ENCODE results near the gene UBAC2.

Gene UBAC2

DNA sequence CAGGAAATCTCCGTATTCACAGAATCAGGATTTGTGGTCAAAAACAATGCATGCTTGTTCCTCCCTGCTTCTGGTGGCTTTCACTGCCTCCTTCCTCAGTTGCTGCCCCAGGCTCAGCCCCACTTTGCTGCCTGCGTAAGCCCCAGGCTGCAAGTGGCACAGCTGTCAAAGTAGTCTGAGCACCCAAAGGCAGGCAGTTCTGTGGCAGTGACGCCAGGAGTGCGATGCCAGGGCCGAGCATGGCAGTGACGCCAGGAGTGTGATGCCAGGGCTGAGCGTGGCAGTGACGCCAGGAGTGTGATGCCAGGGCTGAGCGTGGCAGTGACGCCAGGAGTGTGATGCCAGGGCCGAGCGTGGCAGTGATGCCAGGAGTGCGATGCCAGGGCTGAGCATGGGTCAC, 183.8 kb downstream of the UBAC2 start:
- ATAC-seq: no peak

DNA sequence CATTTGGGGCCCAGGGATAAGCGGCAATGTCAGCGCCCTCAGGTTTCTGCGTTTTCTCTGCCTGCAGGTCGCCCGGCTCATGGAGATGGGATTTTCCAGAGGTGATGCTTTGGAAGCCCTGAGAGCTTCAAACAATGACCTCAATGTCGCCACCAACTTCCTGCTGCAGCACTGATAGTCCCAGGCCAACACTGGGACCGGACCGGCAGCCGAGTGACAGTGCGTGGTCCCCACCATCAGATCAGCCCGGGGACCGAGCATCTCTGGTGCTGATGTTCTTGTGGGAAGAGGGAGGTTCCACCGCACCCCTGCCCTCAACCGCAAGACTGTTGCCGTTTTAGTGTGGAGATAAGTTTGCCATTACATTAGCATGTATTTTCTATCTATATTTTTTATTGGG, 184.5 kb downstream of the UBAC2 start:
- no peak for ATAC-seq
- TF ChIP-seq ZFP3 (CRISPR knock-in tag; IDR thresholded peaks at IDR 0.05): no peak
- TF ChIP-seq ZNF565 (CRISPR knock-in tag; conservative IDR thresholded peaks at IDR 0.05; ENCODE audit: low read depth): no peak
- no peak for TF ChIP-seq ESRRG (CRISPR knock-in tag; IDR thresholded peaks at IDR 0.05)
- no peak for TF ChIP-seq TOX (CRISPR knock-in tag; IDR thresholded peaks at IDR 0.05; ENCODE audit: borderline replicate concordance)
- TF ChIP-seq ZNF8 (CRISPR knock-in tag; IDR thresholded peaks at IDR 0.05): no peak
- TF ChIP-seq RARB (CRISPR knock-in tag; IDR thresholded peaks at IDR 0.05): no peak
- TF ChIP-seq PPARA (CRISPR knock-in tag; IDR thresholded peaks at IDR 0.05; ENCODE audit: borderline replicate concordance): no peak
- TF ChIP-seq CSDC2 (CRISPR knock-in tag; IDR thresholded peaks at IDR 0.05): no peak
- TF ChIP-seq OSR1 (CRISPR knock-in tag; IDR thresholded peaks at IDR 0.05): no peak
- no peak for TF ChIP-seq SNAI2 (CRISPR knock-in tag; IDR thresholded peaks at IDR 0.05)
- no peak for TF ChIP-seq GLIS3 (CRISPR knock-in tag; IDR thresholded peaks at IDR 0.05)
- no peak for TF ChIP-seq ZFP30 (CRISPR knock-in tag; IDR thresholded peaks at IDR 0.05)
- no peak for TF ChIP-seq TCF4 (CRISPR knock-in tag; IDR thresholded peaks at IDR 0.05; ENCODE audit: borderline replicate concordance)
- TF ChIP-seq, protein P1, sequence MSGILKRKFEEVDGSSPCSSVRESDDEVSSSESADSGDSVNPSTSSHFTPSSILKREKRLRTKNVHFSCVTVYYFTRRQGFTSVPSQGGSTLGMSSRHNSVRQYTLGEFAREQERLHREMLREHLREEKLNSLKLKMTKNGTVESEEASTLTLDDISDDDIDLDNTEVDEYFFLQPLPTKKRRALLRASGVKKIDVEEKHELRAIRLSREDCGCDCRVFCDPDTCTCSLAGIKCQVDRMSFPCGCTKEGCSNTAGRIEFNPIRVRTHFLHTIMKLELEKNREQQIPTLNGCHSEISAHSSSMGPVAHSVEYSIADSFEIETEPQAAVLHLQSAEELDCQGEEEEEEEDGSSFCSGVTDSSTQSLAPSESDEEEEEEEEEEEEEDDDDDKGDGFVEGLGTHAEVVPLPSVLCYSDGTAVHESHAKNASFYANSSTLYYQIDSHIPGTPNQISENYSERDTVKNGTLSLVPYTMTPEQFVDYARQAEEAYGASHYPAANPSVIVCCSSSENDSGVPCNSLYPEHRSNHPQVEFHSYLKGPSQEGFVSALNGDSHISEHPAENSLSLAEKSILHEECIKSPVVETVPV (CRISPR knock-in tag; IDR thresholded peaks at IDR 0.05): no peak

More for the DNA sequence above, 183.8 kb downstream of the UBAC2 start:
- no peak for TF ChIP-seq GLIS3 (CRISPR knock-in tag; IDR thresholded peaks at IDR 0.05)
- TF ChIP-seq ARNTL (CRISPR knock-in tag; IDR thresholded peaks at IDR 0.05; ENCODE audit: borderline replicate concordance, low read depth): no peak
- TF ChIP-seq, protein P1 (CRISPR knock-in tag; IDR thresholded peaks at IDR 0.05): no peak
- no peak for TF ChIP-seq TCF4 (CRISPR knock-in tag; IDR thresholded peaks at IDR 0.05; ENCODE audit: borderline replicate concordance)
- TF ChIP-seq, protein P2, sequence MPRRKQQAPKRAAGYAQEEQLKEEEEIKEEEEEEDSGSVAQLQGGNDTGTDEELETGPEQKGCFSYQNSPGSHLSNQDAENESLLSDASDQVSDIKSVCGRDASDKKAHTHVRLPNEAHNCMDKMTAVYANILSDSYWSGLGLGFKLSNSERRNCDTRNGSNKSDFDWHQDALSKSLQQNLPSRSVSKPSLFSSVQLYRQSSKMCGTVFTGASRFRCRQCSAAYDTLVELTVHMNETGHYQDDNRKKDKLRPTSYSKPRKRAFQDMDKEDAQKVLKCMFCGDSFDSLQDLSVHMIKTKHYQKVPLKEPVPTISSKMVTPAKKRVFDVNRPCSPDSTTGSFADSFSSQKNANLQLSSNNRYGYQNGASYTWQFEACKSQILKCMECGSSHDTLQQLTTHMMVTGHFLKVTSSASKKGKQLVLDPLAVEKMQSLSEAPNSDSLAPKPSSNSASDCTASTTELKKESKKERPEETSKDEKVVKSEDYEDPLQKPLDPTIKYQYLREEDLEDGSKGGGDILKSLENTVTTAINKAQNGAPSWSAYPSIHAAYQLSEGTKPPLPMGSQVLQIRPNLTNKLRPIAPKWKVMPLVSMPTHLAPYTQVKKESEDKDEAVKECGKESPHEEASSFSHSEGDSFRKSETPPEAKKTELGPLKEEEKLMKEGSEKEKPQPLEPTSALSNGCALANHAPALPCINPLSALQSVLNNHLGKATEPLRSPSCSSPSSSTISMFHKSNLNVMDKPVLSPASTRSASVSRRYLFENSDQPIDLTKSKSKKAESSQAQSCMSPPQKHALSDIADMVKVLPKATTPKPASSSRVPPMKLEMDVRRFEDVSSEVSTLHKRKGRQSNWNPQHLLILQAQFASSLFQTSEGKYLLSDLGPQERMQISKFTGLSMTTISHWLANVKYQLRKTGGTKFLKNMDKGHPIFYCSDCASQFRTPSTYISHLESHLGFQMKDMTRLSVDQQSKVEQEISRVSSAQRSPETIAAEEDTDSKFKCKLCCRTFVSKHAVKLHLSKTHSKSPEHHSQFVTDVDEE (CRISPR knock-in tag; IDR thresholded peaks at IDR 0.05): no peak

DNA sequence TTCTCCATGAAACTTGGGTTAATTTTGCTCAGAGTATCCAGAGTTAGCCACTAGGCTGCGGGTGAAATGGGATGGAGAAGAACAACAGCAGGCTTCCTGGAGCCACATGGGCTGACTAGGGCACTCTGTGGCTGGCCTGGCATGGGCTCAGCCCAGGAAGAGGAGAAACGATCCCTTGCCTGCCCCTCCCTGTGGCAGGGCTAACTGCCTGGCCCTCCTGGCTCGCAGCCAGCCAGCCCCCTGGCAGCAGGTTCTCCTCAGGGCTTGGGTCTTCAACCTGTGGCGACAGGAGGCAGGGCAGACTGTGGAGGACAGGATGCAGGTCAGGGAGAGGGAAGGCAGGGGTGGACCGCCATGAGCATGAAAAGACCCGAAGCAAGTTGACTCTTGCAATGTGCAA, 185.3 kb downstream of the UBAC2 start:
- no peak for ATAC-seq
- TF ChIP-seq OSR1 (CRISPR knock-in tag; IDR thresholded peaks at IDR 0.05) (no peak), TOX (CRISPR knock-in tag; IDR thresholded peaks at IDR 0.05; ENCODE audit: borderline replicate concordance) (no peak), RARB (CRISPR knock-in tag; IDR thresholded peaks at IDR 0.05) (no peak), ZNF70 (CRISPR knock-in tag; IDR thresholded peaks at IDR 0.05) (no peak), GLIS3 (CRISPR knock-in tag; IDR thresholded peaks at IDR 0.05) (no peak), ZNF565 (CRISPR knock-in tag; conservative IDR thresholded peaks at IDR 0.05; ENCODE audit: low read depth) (no peak), CSDC2 (CRISPR knock-in tag; IDR thresholded peaks at IDR 0.05) (no peak), ZFP30 (CRISPR knock-in tag; IDR thresholded peaks at IDR 0.05) (no peak), BACH2 (CRISPR knock-in tag; IDR thresholded peaks at IDR 0.05; ENCODE audit: borderline replicate concordance) (no peak), ISL1 (CRISPR knock-in tag; IDR thresholded peaks at IDR 0.05) (no peak), ZC3H10 (CRISPR knock-in tag; IDR thresholded peaks at IDR 0.05) (no peak), ARNTL (CRISPR knock-in tag; IDR thresholded peaks at IDR 0.05; ENCODE audit: borderline replicate concordance, low read depth) (no peak), PPARA (CRISPR knock-in tag; IDR thresholded peaks at IDR 0.05; ENCODE audit: borderline replicate concordance) (no peak)
- TF ChIP-seq, protein P3, sequence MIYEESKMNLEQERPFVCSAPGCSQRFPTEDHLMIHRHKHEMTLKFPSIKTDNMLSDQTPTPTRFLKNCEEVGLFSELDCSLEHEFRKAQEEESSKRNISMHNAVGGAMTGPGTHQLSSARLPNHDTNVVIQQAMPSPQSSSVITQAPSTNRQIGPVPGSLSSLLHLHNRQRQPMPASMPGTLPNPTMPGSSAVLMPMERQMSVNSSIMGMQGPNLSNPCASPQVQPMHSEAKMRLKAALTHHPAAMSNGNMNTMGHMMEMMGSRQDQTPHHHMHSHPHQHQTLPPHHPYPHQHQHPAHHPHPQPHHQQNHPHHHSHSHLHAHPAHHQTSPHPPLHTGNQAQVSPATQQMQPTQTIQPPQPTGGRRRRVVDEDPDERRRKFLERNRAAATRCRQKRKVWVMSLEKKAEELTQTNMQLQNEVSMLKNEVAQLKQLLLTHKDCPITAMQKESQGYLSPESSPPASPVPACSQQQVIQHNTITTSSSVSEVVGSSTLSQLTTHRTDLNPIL (CRISPR knock-in tag; IDR thresholded peaks at IDR 0.05; ENCODE audit: low read depth): no peak
- TF ChIP-seq, protein P4, sequence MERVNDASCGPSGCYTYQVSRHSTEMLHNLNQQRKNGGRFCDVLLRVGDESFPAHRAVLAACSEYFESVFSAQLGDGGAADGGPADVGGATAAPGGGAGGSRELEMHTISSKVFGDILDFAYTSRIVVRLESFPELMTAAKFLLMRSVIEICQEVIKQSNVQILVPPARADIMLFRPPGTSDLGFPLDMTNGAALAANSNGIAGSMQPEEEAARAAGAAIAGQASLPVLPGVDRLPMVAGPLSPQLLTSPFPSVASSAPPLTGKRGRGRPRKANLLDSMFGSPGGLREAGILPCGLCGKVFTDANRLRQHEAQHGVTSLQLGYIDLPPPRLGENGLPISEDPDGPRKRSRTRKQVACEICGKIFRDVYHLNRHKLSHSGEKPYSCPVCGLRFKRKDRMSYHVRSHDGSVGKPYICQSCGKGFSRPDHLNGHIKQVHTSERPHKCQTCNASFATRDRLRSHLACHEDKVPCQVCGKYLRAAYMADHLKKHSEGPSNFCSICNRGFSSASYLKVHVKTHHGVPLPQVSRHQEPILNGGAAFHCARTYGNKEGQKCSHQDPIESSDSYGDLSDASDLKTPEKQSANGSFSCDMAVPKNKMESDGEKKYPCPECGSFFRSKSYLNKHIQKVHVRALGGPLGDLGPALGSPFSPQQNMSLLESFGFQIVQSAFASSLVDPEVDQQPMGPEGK (CRISPR knock-in tag; IDR thresholded peaks at IDR 0.05; ENCODE audit: borderline replicate concordance): no peak
- TF ChIP-seq, protein P1 (CRISPR knock-in tag; IDR thresholded peaks at IDR 0.05): no peak
- TF ChIP-seq, protein P2 (CRISPR knock-in tag; IDR thresholded peaks at IDR 0.05): no peak
